Stimulated activated CD4-positive, alpha-beta T cell treated with anti-CD3 and anti-CD28 coated beads, TNF-alpha, amount 100 ng/mL, for 4 hours (primary cell): ENCODE results near the gene RAI14.

Experiments
- DNase-seq, 3 experiments: peaks; one replicate each; pipeline ENCODE4 v3.0.0-alpha.2; 2020; ENCODE audit warnings: low read depth in 3 of 3

Gene RAI14

DNA sequence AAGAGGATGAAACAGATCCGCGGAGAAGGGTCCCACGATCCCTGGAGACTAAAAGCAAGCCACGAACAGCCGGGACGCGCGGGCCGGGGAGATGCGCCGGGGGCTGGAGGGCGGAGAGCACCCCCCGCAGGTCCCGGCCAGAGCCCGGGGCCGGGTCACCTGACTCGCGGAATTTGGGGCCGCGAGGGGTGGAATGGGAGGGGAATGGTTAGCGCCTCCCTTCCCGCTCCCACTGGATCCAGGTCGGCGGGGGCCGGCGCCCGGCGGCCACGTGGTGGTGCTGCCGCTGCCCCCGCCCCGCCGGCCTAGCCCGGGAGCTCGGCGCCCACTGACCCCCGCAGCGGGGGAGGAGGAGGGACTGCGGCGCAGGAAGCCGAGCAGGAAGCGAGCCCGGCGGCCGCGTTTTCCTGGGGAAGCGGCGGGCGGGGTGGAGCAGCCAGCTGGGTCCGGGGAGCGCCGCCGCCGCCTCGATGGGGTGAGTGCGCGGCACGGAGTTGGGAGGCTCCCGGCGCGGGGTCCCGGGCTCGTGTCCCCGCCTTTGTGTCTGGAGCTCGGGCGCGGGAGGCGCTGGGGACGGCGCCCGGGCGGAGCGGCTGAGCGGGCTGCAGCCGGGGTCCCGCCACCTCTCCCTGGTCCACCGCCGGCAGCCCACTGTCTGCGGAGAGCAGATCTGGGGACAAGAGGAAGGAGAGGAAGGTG is at the start of gene RAI14:
RAI14 (plus strand) TSS at position 328 of the 699 bp plus-strand sequence. CDS start 30,592 bp downstream, outside the sequence.
- peak in 1 of 3 experiments; percentile 11 for DNase-seq

DNA sequence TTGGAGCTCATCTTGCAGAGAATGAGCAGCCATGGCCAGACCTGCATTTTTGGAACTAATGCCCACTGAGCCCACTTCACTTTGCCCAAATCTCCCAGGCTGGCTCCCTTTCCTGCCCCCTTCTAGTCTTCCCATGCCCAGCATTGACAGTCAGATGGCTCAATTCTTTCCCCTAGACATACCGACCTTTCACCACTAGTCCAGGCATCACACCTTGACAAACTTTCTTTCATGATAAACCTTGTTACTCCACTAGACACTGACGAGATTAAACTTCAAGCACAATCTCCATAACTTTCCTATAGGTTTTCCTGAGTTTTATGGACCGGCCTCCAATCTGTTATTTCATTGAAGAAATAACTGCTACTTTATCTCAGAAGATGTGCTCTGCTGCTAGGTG is 47.8 kb upstream of the RAI14 start:
- no peak for DNase-seq

DNA sequence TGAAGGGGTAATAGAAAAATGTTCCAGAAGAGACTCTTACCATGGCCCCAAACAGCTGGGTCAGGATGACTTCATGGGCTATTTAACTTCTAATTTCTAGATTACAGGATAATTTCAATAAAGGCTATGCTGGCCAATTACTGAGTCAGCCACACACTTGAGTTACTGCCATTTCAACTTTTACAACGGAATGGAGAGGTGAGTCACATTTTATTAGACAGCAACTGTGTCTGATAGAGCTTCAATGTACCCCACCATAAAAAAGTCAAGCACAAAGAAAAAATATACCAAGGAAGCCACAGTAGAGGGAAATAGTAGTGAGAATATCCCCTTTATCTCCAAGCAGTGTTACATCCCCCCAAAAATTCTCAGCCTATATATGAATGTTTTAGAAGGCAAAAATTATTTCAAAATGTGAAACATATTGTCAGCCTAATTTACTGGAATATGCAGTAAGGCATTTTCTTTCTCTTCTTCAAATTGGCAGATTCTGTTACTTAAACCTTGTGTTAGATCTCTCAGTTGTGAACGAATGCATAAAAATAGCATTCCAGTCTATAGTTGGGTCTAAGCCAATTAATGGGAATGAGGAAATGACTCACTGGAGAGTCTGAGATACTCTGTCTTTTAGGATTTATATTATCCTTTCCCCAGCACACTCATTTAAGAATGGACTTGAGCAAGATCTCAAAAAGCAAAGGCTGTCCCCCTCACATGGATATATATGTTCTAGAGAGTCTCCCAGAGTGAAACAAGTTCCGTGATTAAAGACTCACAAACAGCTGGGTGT is 47.1 kb upstream of the RAI14 start:
- DNase-seq, result no peak

DNA sequence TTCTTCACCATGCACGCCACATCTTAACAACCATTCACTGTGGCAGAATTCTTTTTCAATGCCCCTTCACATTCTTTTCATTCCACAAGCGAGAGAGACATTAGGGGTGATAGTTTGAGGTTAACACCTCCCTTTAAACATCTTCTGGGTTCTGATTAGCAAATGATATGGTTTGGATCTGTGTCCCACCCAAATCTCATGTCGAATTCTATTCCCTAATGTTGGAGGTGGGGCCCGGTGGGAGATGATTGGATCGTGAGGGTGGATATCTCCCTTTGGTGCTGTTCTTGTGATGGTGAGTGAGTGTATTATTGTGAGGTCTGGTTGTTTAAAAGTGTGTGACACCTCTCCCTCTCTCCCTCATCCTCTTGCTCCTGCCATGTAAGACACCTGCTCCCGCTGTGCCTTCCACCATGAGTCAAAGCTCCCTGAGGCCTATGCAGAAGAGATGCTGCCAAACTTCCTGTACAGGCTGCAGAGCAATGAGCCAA is 46.1 kb upstream of the RAI14 start:
- DNase-seq, result no peak

DNA sequence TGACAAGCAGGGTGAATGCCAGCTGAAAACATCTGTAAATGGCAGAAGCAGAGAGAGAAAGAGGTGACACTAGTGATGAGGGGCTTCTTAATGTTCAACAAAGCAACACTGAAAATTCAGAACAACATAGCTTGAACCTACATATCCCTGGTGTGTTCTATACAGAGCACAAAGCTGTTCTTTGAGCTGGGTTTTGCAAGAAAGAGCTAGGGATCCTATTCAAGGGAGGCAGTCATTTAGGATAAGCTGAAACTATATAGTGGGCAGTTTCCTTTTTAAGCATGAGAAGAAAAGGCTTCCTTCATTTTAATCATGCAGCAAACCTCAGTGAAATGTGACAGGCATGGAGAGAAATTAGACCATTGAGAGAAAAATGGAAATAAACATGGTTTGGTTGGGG is 45.6 kb upstream of the RAI14 start:
- DNase-seq, result no peak

DNA sequence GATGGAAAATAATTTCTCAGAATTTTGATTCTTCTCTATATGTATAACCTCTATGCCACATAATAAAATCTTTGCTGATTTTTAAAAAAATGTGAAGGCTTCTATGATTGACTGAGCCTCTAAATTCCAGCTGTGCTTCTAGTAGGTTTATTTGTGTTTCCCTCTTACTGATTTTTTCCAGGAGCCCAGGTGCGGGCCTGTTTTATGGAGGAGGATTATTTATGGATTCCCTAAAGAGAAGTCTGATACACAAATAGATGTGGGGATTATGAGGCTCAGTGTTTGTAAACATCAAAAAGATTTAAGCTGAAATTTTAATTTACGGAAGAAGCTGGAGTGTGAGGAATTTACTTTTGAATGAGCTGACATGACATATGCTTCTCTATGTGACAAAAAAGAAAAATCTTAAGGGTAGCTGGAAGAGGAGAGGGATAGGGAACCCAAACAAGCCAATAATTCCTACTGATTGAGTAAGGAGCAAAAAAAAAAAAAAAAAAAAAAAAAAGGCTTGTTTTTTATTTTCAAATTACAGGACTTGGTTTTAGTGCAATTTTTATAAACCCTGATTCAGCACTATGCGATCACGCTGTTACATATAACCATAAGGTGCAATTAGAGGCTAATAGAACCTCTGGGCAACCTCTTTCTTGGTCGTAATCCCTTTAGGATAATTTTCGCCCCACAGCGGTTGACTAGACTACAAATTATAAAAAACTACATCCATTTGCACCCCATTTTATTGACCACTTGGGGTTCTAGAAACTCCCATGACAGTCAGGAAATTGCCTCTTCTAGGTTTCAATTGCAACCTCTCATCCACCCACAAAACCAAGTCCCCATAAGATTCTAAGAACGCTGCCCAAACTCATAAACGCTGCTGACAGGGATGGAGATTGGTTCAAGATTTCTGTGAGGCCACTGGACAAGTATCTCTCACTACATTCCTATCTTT is 44.4 kb upstream of the RAI14 start:
- DNase-seq, result no peak

DNA sequence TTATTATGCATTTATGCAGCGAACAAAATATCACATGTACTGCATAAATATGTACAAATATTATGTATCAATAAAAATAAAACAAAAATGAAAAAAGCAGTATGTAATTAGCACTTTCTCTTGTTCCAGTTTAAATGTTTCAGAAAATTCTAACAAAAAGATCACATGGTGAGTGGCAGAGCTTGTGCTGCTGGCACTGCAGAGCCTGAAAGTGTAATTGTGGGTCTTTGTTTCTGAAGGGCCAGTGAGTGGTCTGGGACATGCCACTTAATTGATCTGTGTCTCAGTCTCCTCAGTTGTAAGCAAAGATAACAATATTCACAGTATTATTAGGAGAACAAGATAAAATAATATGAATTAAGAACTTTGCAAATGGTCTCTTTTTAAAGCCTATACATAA is 39.5 kb upstream of the RAI14 start:
- DNase-seq, result no peak

DNA sequence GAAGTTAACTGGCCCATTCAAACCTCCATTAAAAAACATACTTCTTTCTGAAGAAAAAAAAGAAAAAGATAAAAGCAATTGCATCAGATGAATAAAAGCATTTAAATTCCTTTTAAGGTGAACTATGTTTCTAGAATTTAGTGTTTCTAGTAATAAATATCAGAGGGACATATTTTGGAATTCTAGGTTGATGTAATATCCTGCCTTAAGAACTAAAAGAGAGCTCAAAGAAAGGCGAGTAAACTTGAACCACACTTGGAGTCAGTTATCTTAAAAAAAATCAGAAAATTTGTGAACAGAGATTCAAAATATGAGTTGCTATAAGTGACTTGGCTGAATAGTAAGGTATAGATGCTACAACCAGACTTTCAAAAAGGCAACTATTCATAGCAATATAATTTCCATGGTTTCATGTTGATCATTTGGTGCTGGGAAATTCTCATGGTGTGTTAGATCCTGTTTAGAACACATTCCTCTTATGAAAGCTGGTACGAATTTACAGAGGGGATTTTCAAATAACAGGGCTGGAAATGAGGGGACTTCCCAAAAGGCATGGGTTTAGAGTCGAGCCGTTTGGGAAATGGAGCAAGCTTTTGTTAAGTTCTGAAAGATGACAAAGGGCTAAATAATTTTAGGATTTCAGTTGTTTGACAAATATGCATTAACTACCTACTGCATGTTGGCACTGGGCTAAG is 37.6 kb upstream of the RAI14 start:
- DNase-seq, result no peak

DNA sequence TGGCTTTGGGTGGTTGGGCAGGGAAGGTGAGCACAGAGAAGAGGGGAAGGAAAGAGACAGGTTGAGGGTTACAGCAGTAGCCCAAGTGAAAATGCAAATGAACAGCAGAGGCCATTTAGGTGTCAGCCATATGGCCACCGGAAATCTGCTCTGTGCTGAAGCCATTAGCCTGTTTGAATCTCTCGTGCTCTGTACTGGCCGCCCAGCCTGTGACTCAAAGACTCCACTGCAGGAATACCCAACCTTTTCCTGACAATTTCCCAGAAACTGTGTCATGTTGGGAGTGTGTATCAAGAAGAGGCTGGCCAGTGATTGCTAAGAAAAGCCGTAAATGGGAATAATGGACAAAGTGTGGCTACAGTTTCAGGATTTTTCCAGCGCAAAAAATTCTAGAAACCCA is 35.9 kb upstream of the RAI14 start:
- DNase-seq, result no peak

DNA sequence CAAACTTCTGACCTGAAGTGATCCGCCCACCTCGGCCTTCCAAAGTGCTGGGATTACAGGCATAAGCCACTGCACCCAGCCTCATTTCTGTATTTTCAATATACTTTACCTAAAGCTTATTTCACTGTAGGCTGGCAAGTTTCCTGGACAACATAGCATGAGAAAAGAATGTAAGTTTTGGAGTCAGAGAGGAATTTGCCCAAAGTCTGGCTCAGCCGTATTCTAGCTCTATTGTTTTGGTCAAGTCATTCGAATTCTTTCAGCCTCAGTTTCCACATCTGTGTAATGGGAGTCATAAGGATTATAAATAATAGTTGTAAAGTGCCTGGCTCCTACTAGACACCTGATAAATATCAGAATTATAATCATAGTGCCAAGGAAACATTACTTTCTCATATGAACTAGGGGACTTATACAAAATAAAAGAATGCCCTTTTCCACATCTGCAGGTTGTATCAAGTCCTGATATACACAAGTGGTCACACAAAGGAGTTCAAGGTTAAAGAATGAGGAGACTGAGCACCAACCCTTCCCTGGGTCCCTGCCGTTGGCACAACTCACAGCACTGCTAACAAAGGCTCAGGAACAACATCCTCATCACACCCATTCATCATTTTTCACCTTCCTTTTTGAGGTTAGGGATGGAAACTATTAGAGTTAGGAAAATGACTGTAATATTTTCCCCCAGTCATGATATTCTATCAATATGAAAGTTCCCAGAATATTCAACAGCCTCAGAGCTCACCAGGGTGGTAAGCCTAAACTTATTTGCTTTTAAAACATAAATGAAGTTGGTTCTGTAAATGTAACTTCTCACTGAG is 34.6 kb upstream of the RAI14 start:
- no peak for DNase-seq

DNA sequence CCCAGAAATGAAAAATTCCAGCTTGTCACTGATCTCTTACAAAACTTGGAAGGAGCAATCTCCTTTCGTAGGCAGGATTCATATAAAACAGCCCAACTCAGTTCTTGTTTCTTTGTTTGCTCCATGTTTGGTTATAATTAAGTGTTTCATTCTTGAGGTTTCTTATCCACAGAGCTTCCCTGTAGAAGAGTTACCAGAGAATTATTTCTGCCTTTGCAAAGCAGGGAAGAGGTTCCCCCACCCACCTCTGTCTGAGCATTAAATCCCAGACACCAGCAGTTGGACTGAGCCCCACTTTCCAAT is 34.1 kb upstream of the RAI14 start:
- DNase-seq, result no peak

DNA sequence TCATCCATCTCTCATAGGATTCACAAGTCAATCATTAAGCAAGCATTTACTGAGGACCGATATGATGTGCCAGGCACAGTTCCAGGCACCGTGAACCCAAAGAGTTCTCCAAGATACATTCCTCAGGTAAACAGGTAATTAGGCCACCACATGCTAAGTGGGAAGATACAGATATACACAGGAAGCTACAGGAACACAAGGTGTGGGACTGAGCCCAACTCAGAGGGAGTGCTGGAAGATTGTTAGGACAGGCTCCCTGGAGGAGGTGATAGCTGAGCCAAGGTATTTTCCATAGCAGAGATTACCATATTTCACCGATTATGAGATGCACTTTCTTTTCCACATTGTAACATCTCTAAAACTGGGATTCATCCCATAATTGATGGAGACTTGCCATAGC is 31.4 kb upstream of the RAI14 start:
- no peak for DNase-seq

DNA sequence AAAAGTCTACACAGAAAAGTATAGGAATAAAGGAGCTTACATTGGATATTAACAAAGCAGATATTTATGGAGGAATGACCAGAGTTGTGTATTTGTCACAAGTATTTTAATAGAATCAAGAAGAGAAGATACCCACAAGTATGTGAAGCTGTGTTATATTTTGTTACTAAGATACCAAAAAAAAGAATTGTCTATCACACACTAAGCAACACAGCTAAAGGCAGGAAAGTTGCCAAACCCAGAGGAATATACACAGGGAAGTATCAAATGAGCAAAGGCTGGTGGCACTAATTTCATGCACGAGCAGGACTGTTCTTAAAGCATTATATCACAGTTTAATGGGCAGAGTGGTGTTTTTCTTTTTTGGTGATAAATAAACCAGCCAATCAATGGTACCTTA is 30.9 kb upstream of the RAI14 start:
- DNase-seq, result no peak

DNA sequence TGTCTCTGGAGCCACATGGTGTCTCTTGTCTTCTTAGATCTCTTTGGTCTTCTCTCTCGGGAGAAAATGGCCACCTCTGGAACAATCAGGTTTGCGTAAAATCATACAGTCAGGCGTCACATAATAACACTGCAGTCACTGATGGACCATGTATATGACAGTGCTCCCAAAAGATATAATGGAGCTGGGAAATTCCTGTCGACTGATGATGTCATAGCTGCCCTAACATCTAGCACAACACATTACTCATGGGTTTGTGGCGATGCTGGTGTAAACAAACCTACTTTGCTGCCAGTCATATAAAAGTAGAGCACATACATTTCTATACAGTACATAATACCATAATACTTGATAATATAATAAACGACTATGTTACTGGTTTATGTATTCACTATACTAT is 30.1 kb upstream of the RAI14 start:
- DNase-seq, result no peak

DNA sequence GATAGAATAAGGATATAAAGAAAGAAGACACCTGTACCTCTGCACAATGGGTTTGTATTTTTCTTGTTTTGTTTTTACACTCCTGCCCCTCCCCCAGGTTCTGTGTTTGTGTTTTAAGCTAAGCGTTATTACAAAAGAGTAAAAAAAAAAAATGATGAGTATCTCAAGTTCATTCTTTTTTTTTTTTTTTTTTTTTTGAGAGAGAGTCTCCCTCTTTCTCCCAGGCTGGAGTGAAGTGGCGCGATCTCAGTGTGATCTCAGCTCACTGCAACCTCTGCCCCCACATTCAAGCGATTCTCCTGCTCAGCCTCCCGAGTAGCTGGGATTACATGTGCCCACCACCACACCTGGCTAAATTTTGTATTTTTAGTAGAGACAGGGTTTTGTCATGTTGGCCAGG is 29.4 kb upstream of the RAI14 start:
- no peak for DNase-seq

DNA sequence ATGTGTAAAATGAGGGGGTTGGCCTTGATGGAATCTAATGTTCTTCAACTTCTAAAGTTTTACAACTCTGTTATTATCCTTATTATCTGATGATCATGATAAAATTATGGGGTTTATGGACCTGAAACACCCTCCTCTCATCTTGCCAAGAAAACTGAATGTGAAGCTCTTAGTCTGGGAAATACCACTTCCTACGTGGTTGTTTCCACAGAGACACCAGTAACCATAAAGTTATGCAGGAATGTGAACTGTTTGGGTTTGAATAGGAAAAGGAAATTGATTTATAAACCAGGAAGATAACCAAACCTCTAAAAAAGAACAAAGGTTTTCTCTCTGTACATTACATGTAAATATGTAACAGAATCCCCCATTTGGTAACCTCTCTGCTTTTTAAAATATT is 28.3 kb upstream of the RAI14 start:
- DNase-seq, result no peak

DNA sequence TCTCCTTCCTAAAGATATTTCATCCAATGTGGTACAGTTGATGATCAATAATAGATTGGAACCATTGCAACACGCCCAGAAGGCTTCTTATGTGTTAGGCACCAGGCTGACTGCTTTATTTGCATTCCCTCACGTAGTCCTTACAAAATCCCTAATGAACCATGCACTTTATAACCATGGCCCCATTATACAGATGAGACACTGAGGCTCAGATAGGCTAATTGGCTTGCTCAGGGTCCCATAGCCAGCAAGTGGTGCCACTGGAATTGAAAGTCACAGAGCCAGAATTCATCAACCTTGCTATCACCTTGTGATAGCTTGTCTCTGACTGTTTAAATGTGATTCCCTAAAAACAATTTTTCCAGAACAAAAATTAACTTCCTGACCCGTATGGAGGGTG is 27.8 kb upstream of the RAI14 start:
- DNase-seq, result no peak

DNA sequence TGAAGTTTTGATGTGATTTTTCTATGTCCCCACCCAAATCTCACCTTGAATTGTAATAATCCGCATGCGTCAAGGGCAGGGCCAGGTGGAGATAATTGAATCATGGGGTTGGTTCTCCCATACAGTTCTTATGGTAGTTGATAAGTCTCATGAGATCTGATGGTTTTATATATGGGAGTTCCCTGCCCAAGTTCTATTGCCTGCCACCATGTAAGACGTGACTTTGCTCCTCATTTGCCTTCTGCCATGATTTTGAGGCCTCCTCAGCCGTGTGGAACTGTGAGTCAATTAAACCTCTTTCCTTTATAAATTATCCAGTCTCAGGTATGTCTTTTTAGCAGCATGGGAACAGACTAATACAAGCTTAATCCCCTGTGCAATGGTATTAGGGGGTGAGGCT is 25.5 kb upstream of the RAI14 start:
- no peak for DNase-seq

DNA sequence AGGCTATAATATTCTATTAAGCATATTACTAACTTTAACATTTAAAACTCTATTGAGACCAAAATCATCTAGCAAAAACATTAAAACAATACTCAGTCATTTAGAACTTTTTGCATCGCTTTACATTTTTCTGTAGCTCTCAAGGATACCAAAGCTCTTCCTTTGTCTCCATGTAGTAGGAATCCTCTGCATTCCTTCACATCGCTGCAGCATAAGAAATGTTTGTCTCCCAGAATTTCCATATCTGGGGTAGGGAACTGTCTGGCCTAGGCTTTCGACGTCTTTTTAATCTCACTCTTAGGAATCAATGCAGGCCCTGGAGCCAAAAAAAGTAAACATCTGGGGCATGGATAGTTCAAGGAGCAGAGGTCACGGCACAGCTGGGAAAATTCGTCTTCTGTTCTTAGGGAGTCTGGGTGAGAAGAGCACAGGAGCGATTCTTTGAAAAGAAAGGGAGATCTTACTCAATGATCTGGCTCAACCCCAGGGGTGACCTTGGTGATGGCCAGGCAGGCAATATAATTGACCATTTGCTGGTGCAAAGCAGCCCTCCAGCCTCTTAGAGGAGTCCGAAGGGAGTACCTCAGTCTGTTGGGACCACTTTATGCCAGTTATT is 23.2 kb upstream of the RAI14 start:
- no peak for DNase-seq

DNA sequence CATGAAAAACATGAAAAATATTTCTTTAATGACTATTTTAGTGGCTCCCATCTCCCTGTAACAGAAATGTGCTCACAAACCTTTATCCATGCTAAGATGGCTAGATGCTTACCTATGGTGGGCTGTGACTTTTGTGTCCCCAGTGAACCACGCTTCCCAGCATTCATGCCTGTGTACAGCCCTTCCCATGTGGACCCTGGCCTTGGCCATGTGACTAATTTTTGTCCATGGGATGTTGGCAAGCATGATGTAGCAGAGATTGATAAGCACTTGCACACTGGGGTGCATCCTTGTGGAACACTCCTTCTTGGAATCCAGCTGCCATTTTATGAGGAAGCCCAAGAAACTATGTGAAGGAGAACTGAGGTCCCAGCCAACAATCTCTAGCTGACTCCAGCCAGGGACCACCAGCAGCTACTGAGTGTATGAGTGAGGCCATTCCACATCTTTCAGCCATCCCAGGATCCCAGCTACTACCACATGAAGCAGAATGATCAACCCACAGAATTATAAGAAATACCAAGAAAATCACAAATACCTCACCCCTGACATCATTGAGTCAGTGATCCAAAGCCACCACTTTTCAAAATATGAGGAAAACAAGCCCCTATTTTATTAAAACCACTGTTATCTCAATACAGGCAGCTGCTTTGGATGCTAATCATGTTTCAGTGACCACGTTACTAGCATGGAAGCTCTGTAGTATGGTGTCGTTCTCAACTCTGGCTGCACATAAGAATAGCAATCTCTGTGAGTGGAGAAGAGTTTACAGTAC is 16.1 kb upstream of the RAI14 start:
- DNase-seq, result no peak
